B cell (primary cell): Measurements from ENCODE around the gene SLC41A3. TPM values are rescaled to one million over a fixed set of nuclear protein-coding genes. Genes with fewer than 3 reads are reported as not detected.

Experiments used
- ATAC-seq: fragments of 200-7000 bp; cut with Tn5 transposase; one replicate; pipeline ENCODE4 v1.10.0; 2021; ENCODE audit warnings: low read depth, mild to moderate bottlenecking, moderate number of reproducible peaks, moderate library complexity
- CTCF ChIA-PET: fragments of 350-600 bp; sonication (Branson Sonifier 250); formaldehyde crosslinking; loops from one replicate; lab custom pipeline; 2021; ENCODE audit warnings: antibody characterized with exemption, inconsistent platforms; lab: Charles Lee
- POLR2A ChIA-PET: fragments of 350-600 bp; sonication (Branson Sonifier 250); formaldehyde crosslinking; loops from one replicate; lab custom pipeline; 2021; ENCODE audit warnings: antibody characterized with exemption; lab: Charles Lee
- DNase-seq: peaks from one replicate; pipeline ENCODE4 v3.0.0; 2013
- H2AFZ ChIP-seq: 2 replicates; pipeline ENCODE4 v1.6.1; 2012; ENCODE audit warnings: mild to moderate bottlenecking, low read depth, low read length; ENCODE audit not compliant: insufficient read depth, poor library complexity, severe bottlenecking
- H3K27ac ChIP-seq, 2 donors: 1 replicate in 1 of 2; 2 replicates in 1 of 2; pipeline ENCODE4 v1.5.1; 2012 to 2013; ENCODE audit warnings: low read length in 2 of 2, mild to moderate bottlenecking in 2 of 2, moderate library complexity in 1 of 2
- H3K27me3 ChIP-seq, 4 experiments: fragments of 200-600 bp in 1 of 4; sonication (generic) in 1 of 4; replicated peaks in 1 of 4; 1 replicate in 2 of 4; 2 replicates in 2 of 4; pipeline versions ENCODE4 v1.6.1 to v1.7.0; 2013 to 2016; ENCODE audit warnings: low read length in 3 of 4, mild to moderate bottlenecking in 2 of 4, mixed read lengths in 1 of 4, moderate library complexity in 1 of 4; ENCODE audit not compliant: insufficient read depth in 4 of 4, control insufficient read depth in 3 of 4; ENCODE audit errors: control extremely low read depth in 1 of 4
- H3K36me3 ChIP-seq, 2 experiments: replicated peaks in 1 of 2; 1 replicate in 1 of 2; 2 replicates in 1 of 2; pipeline versions ENCODE4 v1.6.1 to v1.7.1; 2013; ENCODE audit warnings: low read length in 1 of 2; ENCODE audit not compliant: insufficient read depth in 2 of 2, control insufficient read depth in 1 of 2; ENCODE audit errors: control extremely low read depth in 1 of 2, extremely low read depth in 1 of 2
- H3K4me1 ChIP-seq, 2 donors: fragments of 200-600 bp in 1 of 2; sonication (generic) in 1 of 2; 1 replicate in 1 of 2; 2 replicates in 1 of 2; pipeline versions ENCODE4 v1.5.1 to v1.6.1; 2013 to 2017; ENCODE audit warnings: low read length in 2 of 2; ENCODE audit not compliant: control insufficient read depth in 2 of 2, insufficient read depth in 2 of 2
- H3K4me2 ChIP-seq: replicated peaks from 2 replicates; pipeline ENCODE3; 2012; ENCODE audit warnings: mild to moderate bottlenecking, low read depth, low read length; ENCODE audit not compliant: poor library complexity, severe bottlenecking
- H3K4me3 ChIP-seq, 5 experiments: fragments of 200-600 bp in 1 of 5; sonication (generic) in 1 of 5; 1 replicate in 3 of 5; 2 replicates in 2 of 5; pipeline versions ENCODE4 v1.5.1 to v1.7.0; 2011 to 2016; ENCODE audit warnings: low read length in 4 of 5, mild to moderate bottlenecking in 4 of 5, low read depth in 2 of 5, control low read depth in 1 of 5, moderate library complexity in 1 of 5; ENCODE audit not compliant: insufficient read depth in 1 of 5; ENCODE audit errors: control extremely low read depth in 1 of 5, extremely low read depth in 1 of 5
- H3K79me2 ChIP-seq: fragments of 200-600 bp; sonication (generic); one replicate; pipeline ENCODE4 v1.6.0; 2016; ENCODE audit warnings: low read length; ENCODE audit not compliant: control insufficient read depth, insufficient read depth
- H3K9ac ChIP-seq: fragments of 200-600 bp; sonication (generic); 2 replicates; pipeline ENCODE4 v1.6.1; 2017; ENCODE audit warnings: mild to moderate bottlenecking, low read length, moderate library complexity
- H3K9me3 ChIP-seq, 3 donors: one replicate each; pipeline versions ENCODE4 v1.6.1 to v1.7.1; 2013; ENCODE audit warnings: low read length in 2 of 3; ENCODE audit not compliant: control insufficient read depth in 2 of 3, insufficient read depth in 1 of 3; ENCODE audit errors: control extremely low read depth in 1 of 3
- H4K20me1 ChIP-seq: 2 replicates; pipeline ENCODE4 v1.6.0; 2012; ENCODE audit warnings: mild to moderate bottlenecking, low read length; ENCODE audit not compliant: insufficient read depth, control insufficient read depth, poor library complexity, severe bottlenecking
- H3K27ac Mint-ChIP-seq: one replicate; pipeline ENCODE4 v1.8.0; 2021; ENCODE audit warnings: mixed read lengths
- H3K27me3 Mint-ChIP-seq: one replicate; pipeline ENCODE4 v1.8.0; 2021; ENCODE audit warnings: mixed read lengths
- H3K4me1 Mint-ChIP-seq: one replicate; pipeline ENCODE4 v1.8.0; 2021; ENCODE audit warnings: mixed read lengths
- H3K4me3 Mint-ChIP-seq: one replicate; pipeline ENCODE4 v1.8.0; 2021; ENCODE audit warnings: mixed read lengths
- H3K9me3 Mint-ChIP-seq: one replicate; pipeline ENCODE4 v1.8.0; 2022; ENCODE audit warnings: mixed read lengths; ENCODE audit not compliant: insufficient read depth
- EZH2 ChIP-seq: IDR thresholded peaks from 2 replicates; pipeline ENCODE4 v1.6.1; 2012; ENCODE audit warnings: borderline replicate concordance, low read depth, mild to moderate bottlenecking, moderate library complexity, low read length; ENCODE audit not compliant: insufficient read depth, poor library complexity, severe bottlenecking
- WGBS: methylation state at CpG from one replicate; pipeline ENCODE4 v1.1.5; 2013; ENCODE audit warnings: missing lambda C conversion rate; ENCODE audit not compliant: insufficient coverage; 5-methylcytosine and 5-hydroxymethylcytosine counted together
- intact Hi-C: fragments of 100-400 bp; cut with micrococcal nuclease; formaldehyde crosslinking; loops from one replicate; pipeline ENCODE4 v1.10.0; 2022
- polyA plus RNA-seq: library from polyadenylated mRNA; depleted of rRNA; stranded (reverse); fragments of >200 nt; gene quantifications from 2 replicates; pipeline ENCODE4 v1.2.3, GENCODE V29; 2012
- total RNA-seq, 2 donors: library from RNA; stranded (reverse); fragments of 120-200 nt in 1 of 2; gene quantifications; 1 replicate in 1 of 2; 2 replicates in 1 of 2; pipeline versions ENCODE4 v1.2.3 to v1.2.4, GENCODE V29; 2013 to 2022
- TF ChIP-seq, protein P1 (sequence below): fragments of 200-600 bp; IDR thresholded peaks from one replicate; pipeline ENCODE4 v1.8.0; 2022; ENCODE audit warnings: antibody characterized with exemption, mild to moderate bottlenecking

SLC41A3 gene
- total and polyA plus RNA-seq, 2 donors (not counting 1 experiment from before 2014, with no cell fraction given), result 34.2 to 39.3 TPM

DNA sequence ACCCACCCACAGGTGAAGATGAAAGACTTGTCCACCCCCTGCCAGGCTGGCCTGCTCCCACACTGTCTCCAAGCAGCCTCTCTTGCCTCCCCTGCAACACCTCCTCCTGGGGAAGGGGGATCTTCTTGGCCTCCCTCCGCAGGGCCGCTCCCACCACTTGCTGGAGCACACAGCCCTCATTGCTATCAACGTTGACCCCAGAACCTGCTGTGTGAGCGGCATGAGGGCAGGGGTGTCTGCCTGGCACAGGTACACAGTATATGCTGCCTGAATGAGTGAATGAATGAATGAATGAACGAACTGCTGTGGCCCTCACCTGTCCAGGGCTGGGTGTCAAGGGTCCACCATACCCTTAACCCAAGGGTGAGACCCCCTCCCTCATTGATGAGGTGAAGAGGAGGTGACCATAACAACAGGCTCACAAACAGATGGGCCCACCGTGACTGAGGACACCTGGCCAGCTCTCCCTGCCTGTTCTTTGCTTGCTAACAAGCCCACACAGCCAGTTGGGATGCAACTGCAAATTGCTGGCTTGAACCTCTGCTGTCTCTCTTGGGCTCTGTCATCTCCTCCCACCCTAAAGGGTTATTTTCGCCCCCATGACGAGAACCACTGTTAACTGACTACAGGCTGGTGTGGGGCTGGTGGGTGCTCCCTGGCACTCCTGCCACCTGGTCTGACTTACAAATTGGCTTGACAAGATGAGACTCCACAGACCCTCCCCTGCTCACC is 22.5 kb downstream of the SLC41A3 start:
- Histone ChIP-seq H4K20me1 (no peaks in the 10 kb centered on the region), H3K4me2 (no peak overlapping the region), H3K36me3 (peaks cover 0 to 11% of the 10 kb centered on the region in 2 experiments), H3K4me3 (no peak overlapping the region), H3K27ac (no peak overlapping the region), H3K9me3 (no peaks in the 10 kb centered on the region), H3K9ac (no peak overlapping the region), H3K79me2 (no peaks in the 10 kb centered on the region), H3K4me1 (peaks cover 0 to 4% of the 10 kb centered on the region in 2 donors), H3K27me3 (no peaks in the 10 kb centered on the region), H2AFZ (no peak overlapping the region)
- Mint-ChIP-seq H3K27me3 (no peaks in the 10 kb centered on the region), H3K9me3 (no peaks in the 10 kb centered on the region), H3K27ac (no peak overlapping the region), H3K4me1 (peaks cover 8% of the 10 kb centered on the region), H3K4me3 (no peak overlapping the region)
- 100% methylated on average over 5 of the region's 8 CpGs for WGBS
- no peak for TF ChIP-seq EZH2
- TF ChIP-seq, protein P1, sequence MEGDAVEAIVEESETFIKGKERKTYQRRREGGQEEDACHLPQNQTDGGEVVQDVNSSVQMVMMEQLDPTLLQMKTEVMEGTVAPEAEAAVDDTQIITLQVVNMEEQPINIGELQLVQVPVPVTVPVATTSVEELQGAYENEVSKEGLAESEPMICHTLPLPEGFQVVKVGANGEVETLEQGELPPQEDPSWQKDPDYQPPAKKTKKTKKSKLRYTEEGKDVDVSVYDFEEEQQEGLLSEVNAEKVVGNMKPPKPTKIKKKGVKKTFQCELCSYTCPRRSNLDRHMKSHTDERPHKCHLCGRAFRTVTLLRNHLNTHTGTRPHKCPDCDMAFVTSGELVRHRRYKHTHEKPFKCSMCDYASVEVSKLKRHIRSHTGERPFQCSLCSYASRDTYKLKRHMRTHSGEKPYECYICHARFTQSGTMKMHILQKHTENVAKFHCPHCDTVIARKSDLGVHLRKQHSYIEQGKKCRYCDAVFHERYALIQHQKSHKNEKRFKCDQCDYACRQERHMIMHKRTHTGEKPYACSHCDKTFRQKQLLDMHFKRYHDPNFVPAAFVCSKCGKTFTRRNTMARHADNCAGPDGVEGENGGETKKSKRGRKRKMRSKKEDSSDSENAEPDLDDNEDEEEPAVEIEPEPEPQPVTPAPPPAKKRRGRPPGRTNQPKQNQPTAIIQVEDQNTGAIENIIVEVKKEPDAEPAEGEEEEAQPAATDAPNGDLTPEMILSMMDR, result no peak
- DNase-seq (no peak), ATAC-seq (no peak)
- POLR2A ChIA-PET, result no interaction called here
- intact Hi-C loops, result no loop called here
- CTCF ChIA-PET, result no interaction called here

DNA sequence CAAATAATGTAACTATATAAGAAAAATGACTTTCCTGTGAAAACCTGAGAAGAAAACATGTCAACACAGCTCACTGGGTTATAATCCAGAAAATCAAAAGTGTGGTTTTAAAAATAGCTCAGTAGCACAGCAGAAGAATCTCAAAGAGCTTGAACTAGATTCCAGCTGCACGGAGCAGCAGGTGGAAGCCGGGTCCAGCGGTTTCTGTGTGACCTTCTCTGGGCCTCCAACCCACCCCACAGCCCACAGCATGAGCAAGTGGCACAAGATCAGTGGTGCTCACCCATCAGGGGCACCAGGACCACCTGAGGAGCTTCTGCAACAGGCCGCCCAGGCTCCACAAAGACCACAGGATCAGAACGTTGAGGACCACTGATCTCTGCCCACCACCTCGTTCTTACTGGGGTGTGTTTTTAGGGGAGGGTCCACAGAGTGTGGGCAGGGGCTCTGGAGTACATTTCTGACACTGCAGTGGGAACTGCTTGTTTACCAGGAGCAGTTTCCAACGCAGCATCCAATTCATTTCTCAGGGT is 23.2 kb downstream of the SLC41A3 start:
- no peak overlapping the region for H3K4me3 ChIP-seq
- ATAC-seq (no peak), DNase-seq (no peak)
- Mint-ChIP-seq H3K4me1 (peaks cover 8% of the 10 kb centered on the region), H3K27me3 (no peaks in the 10 kb centered on the region), H3K4me3 (no peak overlapping the region), H3K27ac (no peak overlapping the region), H3K9me3 (no peaks in the 10 kb centered on the region)
- no peaks in the 10 kb centered on the region for H3K27me3 ChIP-seq
- no peak overlapping the region for H3K27ac ChIP-seq
- POLR2A ChIA-PET, result no interaction called here
- no peaks in the 10 kb centered on the region for H4K20me1 ChIP-seq
- TF ChIP-seq, protein P1, result no peak
- no peak for TF ChIP-seq EZH2
- CTCF ChIA-PET, result no interaction called here
- no peak overlapping the region for H3K9ac ChIP-seq
- H3K79me2 ChIP-seq, result no peaks in the 10 kb centered on the region
- no peak overlapping the region for H2AFZ ChIP-seq
- peaks cover 0 to 11% of the 10 kb centered on the region in 2 experiments for H3K36me3 ChIP-seq
- no peaks in the 10 kb centered on the region for H3K9me3 ChIP-seq
- H3K4me1 ChIP-seq, result peaks cover 0 to 4% of the 10 kb centered on the region in 2 donors
- no peak overlapping the region for H3K4me2 ChIP-seq
- 100% methylated on average over 5 of the region's 7 CpGs for WGBS
- intact Hi-C loops, result no loop called here
